ENCODE results near the gene TBRG4.

Gene TBRG4

GRCh38 chr7:45078125-45078681 lies 33.3 kb downstream of the TBRG4 start:
- TF ChIP-seq CTCF (IDR thresholded peaks at IDR 0.05): no peak
- no peak overlapping the region for H3K4me3 ChIP-seq
- DNase-seq (ENCODE audit: low spot score): no peak
- no peak overlapping the region for H3K27ac ChIP-seq

- TF ChIP-seq CTCF (IDR thresholded peaks at IDR 0.05): no peak
- Histone ChIP-seq H3K27ac (no peak overlapping the region), H3K4me3 (no peak overlapping the region)
- DNase-seq (ENCODE audit: low spot score): no peak
These were observed 33.9 kb downstream of the TBRG4 start for GRCh38 chr7:45077579-45077978.

- no peak for DNase-seq (ENCODE audit: low spot score)
- no peak overlapping the region for H3K4me3 ChIP-seq
- no peak for TF ChIP-seq CTCF (IDR thresholded peaks at IDR 0.05)
- H3K27ac ChIP-seq: no peak overlapping the region
These were observed 34.6 kb downstream of the TBRG4 start for GRCh38 chr7:45076946-45077345.

GRCh38 chr7:45075871-45076796 lies 35.4 kb downstream of the TBRG4 start:
- no peak for DNase-seq (ENCODE audit: low spot score)
- H3K27ac ChIP-seq: no peak overlapping the region
- no peak overlapping the region for H3K4me3 ChIP-seq
- TF ChIP-seq CTCF (IDR thresholded peaks at IDR 0.05): no peak

GRCh38 chr7:45075355-45075644 lies 36.2 kb downstream of the TBRG4 start:
- Histone ChIP-seq H3K27ac (no peak overlapping the region), H3K4me3 (no peak overlapping the region)
- TF ChIP-seq CTCF (IDR thresholded peaks at IDR 0.05): no peak
- no peak for DNase-seq (ENCODE audit: low spot score)

GRCh38 chr7:45074528-45075354 lies 36.8 kb downstream of the TBRG4 start:
- no peak overlapping the region for H3K27ac ChIP-seq

More at GRCh38 chr7:45074528-45075354, 36.8 kb downstream of the TBRG4 start:
- DNase-seq (ENCODE audit: low spot score): no peak
- TF ChIP-seq CTCF (IDR thresholded peaks at IDR 0.05): no peak
- no peak overlapping the region for H3K4me3 ChIP-seq

All from coronary artery (tissue), 2 donors.